HUDEP-2 (cell line): ENCODE data around the gene HTATSF1.

Experiments used
- DNase-seq, 76 experiments: peaks; one replicate each; lab custom pipeline; 2025; ENCODE audit not compliant: unreplicated experiment in 76 of 76; lab: John Stamatoyannopoulos, UW

Gene HTATSF1

GRCh38 chrX:136495043-136495442 lies 2.3 kb upstream of the HTATSF1 start:
- no peak for DNase-seq

GRCh38 chrX:136496186-136496763 lies 1.1 kb upstream of the HTATSF1 start:
- DNase-seq, result peak in 1 of 76 experiments; percentile 6

DNA sequence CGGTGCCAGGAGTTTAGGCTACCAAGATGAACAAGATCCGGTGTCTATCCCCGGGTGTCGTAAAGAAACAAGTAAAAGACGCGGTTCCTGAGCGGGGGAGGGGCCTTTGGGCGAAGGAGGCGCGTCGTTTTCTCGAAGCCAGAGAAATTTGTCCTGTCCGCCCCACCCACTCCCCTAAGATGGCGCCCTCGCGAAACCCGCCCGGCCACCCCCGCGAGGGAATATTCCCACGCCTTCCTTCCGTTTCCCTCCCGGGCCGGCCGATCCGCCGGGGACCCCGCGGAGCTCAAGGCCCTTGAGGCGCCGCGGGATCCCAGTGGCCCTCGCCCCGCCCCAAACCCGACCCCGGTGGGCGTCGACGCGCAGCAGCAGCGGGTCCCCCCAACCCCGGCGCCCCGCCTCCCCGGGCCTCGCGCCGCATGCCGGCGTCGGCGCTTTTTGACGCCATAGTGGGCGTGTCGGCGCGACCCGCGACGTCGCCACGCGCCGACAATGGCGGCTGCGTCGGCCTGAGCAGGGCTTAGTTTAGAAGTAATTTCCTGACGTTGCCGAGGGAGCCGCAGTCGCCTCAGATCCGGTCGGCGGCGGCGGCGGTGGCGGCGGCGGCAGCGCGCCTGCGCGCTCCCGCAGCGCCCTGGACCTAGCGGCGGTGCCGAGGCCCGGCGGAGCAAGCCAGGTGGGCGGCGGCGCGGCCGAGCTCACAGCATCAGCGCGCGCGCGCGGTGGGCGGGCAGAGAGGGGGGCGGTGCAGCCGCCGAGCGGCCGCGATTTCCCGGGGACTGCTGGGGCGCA lies 432 bp upstream of the HTATSF1 start:
- peak in 75 of 76 experiments; percentile 5 to 83 (median 69) for DNase-seq

DNA sequence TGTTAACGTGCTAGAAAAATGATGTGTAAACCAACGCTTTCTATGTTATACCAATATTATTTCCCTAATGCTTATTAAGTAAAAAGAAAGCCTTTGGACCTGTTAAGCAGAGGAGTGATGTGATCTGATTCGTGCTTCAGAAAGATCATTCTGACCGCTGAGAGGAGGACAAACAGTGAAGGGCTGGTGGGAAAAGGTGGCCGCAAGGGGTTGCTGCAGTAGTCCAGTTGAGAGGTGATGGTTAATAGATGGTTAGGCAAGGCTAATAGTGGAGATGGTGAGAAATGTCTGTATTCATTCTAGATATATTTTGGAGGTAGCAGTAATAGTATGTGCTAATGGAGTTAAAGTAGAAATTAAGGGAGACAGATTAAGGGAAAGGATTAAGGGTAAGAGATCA lies 21.7 kb downstream of the HTATSF1 start:
- no peak for DNase-seq

- no peak for DNase-seq
Observed at GRCh38 chrX:136523770-136524169, 26.4 kb downstream of the HTATSF1 start.

GRCh38 chrX:136525738-136526606 lies 28.6 kb downstream of the HTATSF1 start:
- peak in 18 of 76 experiments; percentile 0 to 46 (median 2) for DNase-seq

GRCh38 chrX:136528645-136529315 lies 31.4 kb downstream of the HTATSF1 start:
- DNase-seq, result no peak

- DNase-seq, result no peak
Observed at GRCh38 chrX:136529795-136530194, 32.4 kb downstream of the HTATSF1 start.

GRCh38 chrX:136531951-136532350 lies 34.6 kb downstream of the HTATSF1 start, which contains the start of gene VGLL1:
Gene VGLL1, plus strand, starts transcription at chrX:136532215. Its CDS starts 3,806 bp downstream, at chrX:136536021.
- no peak for DNase-seq

DNA sequence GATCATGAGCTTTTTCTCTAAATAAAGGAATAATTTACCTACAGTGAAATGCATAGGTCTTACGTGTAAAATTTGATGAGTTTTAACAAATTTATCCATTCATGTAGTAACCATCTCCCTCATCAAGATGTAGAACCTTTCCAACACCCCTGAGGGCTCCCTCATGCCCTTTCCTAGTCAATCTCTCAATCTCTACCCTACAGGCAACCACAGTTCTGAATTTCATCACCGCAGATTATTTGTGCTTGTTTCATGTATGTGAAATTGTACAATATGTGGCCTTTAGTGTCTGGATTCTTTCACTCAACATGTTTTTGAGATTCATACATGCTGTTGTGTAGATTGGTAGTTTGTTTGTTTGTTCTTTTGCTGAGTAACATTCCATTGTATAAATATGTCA lies 36.7 kb downstream of the HTATSF1 start:
- DNase-seq, result no peak

GRCh38 chrX:136538811-136539210 lies 41.4 kb downstream of the HTATSF1 start:
- DNase-seq, result no peak

DNA sequence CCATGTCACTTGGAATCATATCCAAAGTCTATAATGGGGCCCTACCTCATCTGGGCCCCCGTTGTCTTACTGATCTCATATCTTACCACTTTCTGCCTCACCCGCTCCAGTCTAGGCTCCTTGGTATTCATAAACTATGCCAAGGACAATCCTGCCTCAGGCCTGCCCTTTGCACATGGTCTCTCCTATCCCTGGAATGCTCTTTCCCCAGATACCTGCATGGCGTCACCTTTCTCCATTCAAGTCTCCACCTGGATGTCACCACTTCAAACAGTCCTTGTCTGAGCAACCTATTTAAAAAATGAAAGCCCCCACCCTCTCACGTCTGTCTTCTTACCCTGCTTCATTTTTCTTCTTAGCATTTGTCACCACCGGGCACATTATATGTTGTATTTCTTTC lies 42.8 kb downstream of the HTATSF1 start:
- DNase-seq, result no peak

GRCh38 chrX:136541294-136541693 lies 43.9 kb downstream of the HTATSF1 start:
- peak in 1 of 76 experiments; percentile 0 for DNase-seq

GRCh38 chrX:136542281-136542680 lies 44.9 kb downstream of the HTATSF1 start:
- no peak for DNase-seq

DNA sequence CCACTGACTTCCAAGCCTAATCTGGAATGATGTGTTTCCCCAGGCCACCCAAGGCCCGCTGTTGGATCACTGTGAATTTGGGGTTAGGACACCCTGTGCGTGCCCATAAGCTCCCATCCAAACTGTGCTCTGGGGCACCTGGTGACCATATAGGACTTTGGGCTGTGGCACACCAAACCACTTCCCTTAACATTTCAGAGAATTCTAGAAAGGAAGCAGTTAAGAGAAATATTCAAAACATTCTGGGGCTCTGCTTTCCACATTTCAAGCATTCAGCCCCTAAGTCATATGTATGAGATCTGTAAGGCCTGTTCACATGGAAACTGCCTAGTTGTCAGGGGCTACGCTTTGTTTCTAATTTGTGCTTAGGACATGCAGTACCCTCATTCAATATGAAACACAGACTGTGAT lies 49.0 kb downstream of the HTATSF1 start:
- no peak for DNase-seq

GRCh38 chrX:136549226-136549625 lies 51.8 kb downstream of the HTATSF1 start:
- no peak for DNase-seq

DNA sequence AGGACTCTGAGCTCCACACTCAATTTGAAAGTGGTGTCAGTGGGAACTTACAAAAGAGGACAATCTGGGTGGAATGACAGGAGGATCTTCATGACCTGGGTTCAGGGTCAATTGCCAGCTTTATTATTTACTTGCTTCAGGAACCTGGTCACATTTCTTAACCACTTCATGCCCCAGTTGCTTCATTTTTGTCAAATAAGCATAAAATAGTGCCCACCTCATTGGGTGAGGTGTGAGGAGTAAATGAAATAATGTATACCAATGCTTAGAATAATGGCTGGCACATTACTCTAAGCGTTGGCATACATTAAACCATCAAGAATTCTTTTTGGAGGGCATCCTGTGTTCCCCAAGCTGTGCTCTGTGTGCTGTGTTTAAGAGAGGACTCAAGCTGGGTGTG lies 54.0 kb downstream of the HTATSF1 start:
- no peak for DNase-seq

GRCh38 chrX:136555694-136556093 lies 58.3 kb downstream of the HTATSF1 start:
- DNase-seq, result no peak
